ENCODE results near the gene TMSB10.

TMSB10 gene

GRCh38 chr2:84880645-84881521 lies 24.6 kb upstream of the TMSB10 start, which contains the start of gene TRABD2A:
TSS of gene TRABD2A (minus strand) at chr2:84881084. CDS start at chr2:84881039, 45 bp downstream.
- DNase-seq = peak in 3 of 4 experiments; percentile 28 to 45 (median 44)

GRCh38 chr2:84881581-84882413 lies 23.7 kb upstream of the TMSB10 start:
- peak; percentile 42 to 83 (median 67) for DNase-seq

GRCh38 chr2:84882414-84882738 lies 23.1 kb upstream of the TMSB10 start:
- DNase-seq = no peak

GRCh38 chr2:84882775-84883550 lies 22.5 kb upstream of the TMSB10 start:
- DNase-seq = no peak

- DNase-seq = no peak
These were observed 21.0 kb upstream of the TMSB10 start for GRCh38 chr2:84884449-84884848.

GRCh38 chr2:84885111-84885510 lies 20.3 kb upstream of the TMSB10 start:
- no peak for DNase-seq

- no peak for DNase-seq
These were observed 18.7 kb upstream of the TMSB10 start for GRCh38 chr2:84886791-84887190.

GRCh38 chr2:84888401-84889276 lies 16.8 kb upstream of the TMSB10 start:
- DNase-seq = peak in 1 of 4 experiments; percentile 25

GRCh38 chr2:84889332-84889731 lies 16.1 kb upstream of the TMSB10 start:
- no peak for DNase-seq

GRCh38 chr2:84891355-84892010 lies 14.0 kb upstream of the TMSB10 start:
- DNase-seq = no peak

GRCh38 chr2:84894131-84894586 lies 11.3 kb upstream of the TMSB10 start:
- no peak for DNase-seq

GRCh38 chr2:84894758-84895520 lies 10.5 kb upstream of the TMSB10 start:
- peak in 1 of 4 experiments; percentile 20 for DNase-seq

GRCh38 chr2:84896567-84896966 lies 8.9 kb upstream of the TMSB10 start:
- no peak for DNase-seq

GRCh38 chr2:84897773-84898172 lies 7.7 kb upstream of the TMSB10 start:
- DNase-seq = no peak

GRCh38 chr2:84899304-84900204 lies 5.9 kb upstream of the TMSB10 start:
- DNase-seq = no peak

- DNase-seq = no peak
These were observed 4.5 kb upstream of the TMSB10 start for GRCh38 chr2:84900971-84901370.

GRCh38 chr2:84901593-84902120 lies 3.8 kb upstream of the TMSB10 start:
- DNase-seq = no peak

- no peak for DNase-seq
These were observed 2.9 kb upstream of the TMSB10 start for GRCh38 chr2:84902526-84902925.

- DNase-seq = no peak
These were observed 1.3 kb upstream of the TMSB10 start for GRCh38 chr2:84904151-84904550.

All from activated naive CD4-positive, alpha-beta T cell (primary cell).